Erythroblast (primary cell): Measurements from ENCODE around the gene KCNK18.

ENCODE experiments used
- GATA1 ChIP-seq: IDR thresholded peaks from 2 replicates; pipeline ENCODE4 v1.6.1; 2011; ENCODE audit warnings: low read depth, mild to moderate bottlenecking, control low read depth, low read length, moderate library complexity
- POLR2A ChIP-seq: IDR thresholded peaks from 2 replicates; pipeline ENCODE4 v1.6.1; 2011; ENCODE audit warnings: mild to moderate bottlenecking, low read length

- TF ChIP-seq POLR2A: no peak
- no peak for TF ChIP-seq GATA1
These were observed 57.8 kb downstream of the KCNK18 start for GRCh38 chr10:117254774-117255735.
